ENCODE measurements around the gene KDM6A. TPM values are rescaled to one million over a fixed set of nuclear protein-coding genes. Genes with fewer than 3 reads are reported as not detected.

KDM6A gene
- total RNA-seq, 1 donor from 2014 or later: 38.4 TPM

DNA sequence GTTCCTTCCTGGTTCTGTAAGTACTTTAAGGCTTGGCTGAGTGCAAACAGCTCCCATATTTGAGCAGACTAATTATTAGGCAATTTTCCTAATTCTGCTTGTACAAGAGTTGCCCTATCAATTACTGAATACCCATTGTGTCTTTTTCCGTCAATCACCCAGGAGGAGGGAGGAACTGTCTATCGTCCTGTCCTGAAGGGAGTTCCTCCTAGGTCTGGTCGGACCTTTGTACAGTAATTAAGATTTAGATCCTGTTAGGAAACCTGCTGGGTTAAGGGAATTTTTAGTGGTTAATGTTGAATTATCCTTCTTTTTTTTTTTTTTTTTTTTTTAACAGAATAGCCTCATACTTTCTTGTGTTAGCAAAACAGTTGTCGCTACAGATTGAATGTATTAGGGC is 130.1 kb downstream of the KDM6A start:
- Mint-ChIP-seq H3K9me3 (ENCODE audit: unreplicated experiment) (no peaks in the 10 kb centered on the region), H3K4me3 (ENCODE audit: unreplicated experiment) (no peak overlapping the region), H3K4me1 (ENCODE audit: unreplicated experiment) (peaks cover 19% of the 10 kb centered on the region), H3K27ac (ENCODE audit: unreplicated experiment) (no peak overlapping the region), H3K27me3 (ENCODE audit: unreplicated experiment) (peaks cover 10% of the 10 kb centered on the region), H3K36me3 (ENCODE audit: low read depth, unreplicated experiment) (peaks cover 20% of the 10 kb centered on the region)
- TF ChIP-seq, protein P1, sequence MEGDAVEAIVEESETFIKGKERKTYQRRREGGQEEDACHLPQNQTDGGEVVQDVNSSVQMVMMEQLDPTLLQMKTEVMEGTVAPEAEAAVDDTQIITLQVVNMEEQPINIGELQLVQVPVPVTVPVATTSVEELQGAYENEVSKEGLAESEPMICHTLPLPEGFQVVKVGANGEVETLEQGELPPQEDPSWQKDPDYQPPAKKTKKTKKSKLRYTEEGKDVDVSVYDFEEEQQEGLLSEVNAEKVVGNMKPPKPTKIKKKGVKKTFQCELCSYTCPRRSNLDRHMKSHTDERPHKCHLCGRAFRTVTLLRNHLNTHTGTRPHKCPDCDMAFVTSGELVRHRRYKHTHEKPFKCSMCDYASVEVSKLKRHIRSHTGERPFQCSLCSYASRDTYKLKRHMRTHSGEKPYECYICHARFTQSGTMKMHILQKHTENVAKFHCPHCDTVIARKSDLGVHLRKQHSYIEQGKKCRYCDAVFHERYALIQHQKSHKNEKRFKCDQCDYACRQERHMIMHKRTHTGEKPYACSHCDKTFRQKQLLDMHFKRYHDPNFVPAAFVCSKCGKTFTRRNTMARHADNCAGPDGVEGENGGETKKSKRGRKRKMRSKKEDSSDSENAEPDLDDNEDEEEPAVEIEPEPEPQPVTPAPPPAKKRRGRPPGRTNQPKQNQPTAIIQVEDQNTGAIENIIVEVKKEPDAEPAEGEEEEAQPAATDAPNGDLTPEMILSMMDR (IDR thresholded peaks at IDR 0.05; ENCODE audit: unreplicated experiment): no peak
- no peak for DNase-seq (ENCODE audit: low spot score)

DNA sequence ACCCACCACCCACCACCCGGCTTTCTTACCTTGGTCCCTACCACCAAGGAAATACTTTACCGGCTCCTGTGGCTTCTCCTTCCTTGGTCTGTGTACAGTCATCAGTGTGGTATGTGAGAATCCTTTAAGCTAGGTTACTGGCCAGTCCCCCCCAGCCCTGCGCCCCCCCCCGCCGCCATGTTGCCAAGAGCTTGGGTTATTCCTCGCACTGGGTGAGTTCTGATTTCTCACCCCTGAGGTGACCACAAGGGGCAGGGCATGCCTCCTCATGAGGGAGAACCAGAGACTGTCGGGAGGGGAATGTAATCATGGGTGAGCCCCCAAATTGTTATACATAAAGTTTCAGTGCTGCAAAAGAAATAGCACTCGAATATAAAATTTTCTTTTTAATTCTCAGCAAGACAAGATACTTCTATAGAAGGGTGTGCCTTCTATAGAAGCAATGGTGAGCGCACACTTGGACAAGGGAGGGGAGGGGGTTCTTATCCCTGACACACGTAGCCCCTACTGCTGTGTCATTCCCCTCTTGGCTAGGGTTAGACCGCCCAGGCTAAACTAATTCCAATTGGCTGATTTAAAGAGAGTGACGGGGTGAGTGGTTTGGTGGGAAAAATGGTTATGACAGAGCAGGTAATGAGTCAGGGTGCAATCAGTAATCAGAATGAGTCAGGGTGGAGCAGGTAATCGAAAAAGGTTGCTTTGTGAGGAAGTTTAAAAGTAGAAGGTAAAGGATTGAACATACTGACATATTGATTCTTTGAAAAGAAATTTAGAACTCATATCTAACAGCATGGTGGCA is 133.2 kb downstream of the KDM6A start:
- peaks cover 14% of the 10 kb centered on the region for H3K36me3 Mint-ChIP-seq (ENCODE audit: low read depth, unreplicated experiment)
- H3K9me3 Mint-ChIP-seq (ENCODE audit: unreplicated experiment): no peaks in the 10 kb centered on the region
- H3K4me3 Mint-ChIP-seq (ENCODE audit: unreplicated experiment): no peak overlapping the region

DNA sequence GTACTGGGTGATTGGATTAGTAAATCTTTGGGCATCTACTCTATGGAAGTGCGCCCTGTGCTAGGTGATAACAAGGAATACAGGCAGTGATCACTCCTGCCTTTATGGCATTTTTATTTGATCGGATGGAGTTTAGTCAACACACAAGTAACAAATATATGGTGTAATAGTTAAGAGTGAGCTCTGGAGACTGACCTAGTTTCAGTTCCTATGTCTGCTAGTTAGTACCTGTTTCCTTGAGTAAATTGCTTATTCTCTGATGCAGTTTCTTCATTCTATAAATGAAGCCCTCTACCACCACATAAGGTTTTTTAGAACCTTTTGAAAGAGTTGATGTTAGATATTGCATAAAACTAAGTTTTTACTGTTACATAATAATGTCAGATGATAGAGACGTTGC is 134.6 kb downstream of the KDM6A start:
- TF ChIP-seq, protein P1 (IDR thresholded peaks at IDR 0.05; ENCODE audit: unreplicated experiment): no peak
- H3K4me1 Mint-ChIP-seq (ENCODE audit: unreplicated experiment): peaks cover 7% of the 10 kb centered on the region
- H3K27ac Mint-ChIP-seq (ENCODE audit: unreplicated experiment): no peak overlapping the region
- H3K27me3 Mint-ChIP-seq (ENCODE audit: unreplicated experiment): peaks cover 6% of the 10 kb centered on the region
- no peaks in the 10 kb centered on the region for H3K9me3 Mint-ChIP-seq (ENCODE audit: unreplicated experiment)
- DNase-seq (ENCODE audit: low spot score): no peak
- peaks cover 14% of the 10 kb centered on the region for H3K36me3 Mint-ChIP-seq (ENCODE audit: low read depth, unreplicated experiment)
- no peak overlapping the region for H3K4me3 Mint-ChIP-seq (ENCODE audit: unreplicated experiment)

More for the DNA sequence above, 133.2 kb downstream of the KDM6A start:
- TF ChIP-seq, protein P1 (IDR thresholded peaks at IDR 0.05; ENCODE audit: unreplicated experiment): no peak
- DNase-seq (ENCODE audit: low spot score): no peak
- no peak overlapping the region for H3K27ac Mint-ChIP-seq (ENCODE audit: unreplicated experiment)
- peaks cover 13% of the 10 kb centered on the region for H3K4me1 Mint-ChIP-seq (ENCODE audit: unreplicated experiment)
- peaks cover 6% of the 10 kb centered on the region for H3K27me3 Mint-ChIP-seq (ENCODE audit: unreplicated experiment)

DNA sequence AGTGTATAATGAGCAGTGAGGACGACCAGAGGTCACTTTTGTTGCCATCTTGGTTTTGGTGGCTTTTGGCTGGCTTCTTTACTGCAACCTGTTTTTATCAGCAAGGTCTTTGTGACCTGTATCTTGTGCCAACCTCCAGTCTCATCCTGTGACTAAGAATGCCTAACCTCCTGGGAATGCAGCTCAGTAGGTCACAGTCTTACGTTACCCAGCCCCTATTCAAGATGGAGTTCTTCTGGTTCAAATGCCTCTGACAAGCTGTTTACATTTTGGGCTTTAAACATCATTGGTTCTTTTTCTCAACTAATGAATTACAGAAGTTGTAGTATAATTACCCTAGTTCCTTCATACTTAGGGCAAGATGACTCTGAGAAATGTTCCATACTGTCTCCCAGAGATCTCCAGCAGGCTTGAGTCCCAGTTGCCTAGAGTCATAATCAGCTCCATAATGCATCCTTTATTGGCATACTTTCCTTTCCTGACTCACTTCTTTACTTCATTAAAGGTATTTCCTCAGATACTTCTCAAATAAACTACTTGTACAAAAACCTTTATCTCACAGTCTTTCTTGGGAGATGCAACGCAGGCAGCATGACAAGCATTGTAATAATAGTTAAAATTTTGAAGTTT is 136.5 kb downstream of the KDM6A start:
- H3K27me3 Mint-ChIP-seq (ENCODE audit: unreplicated experiment): peaks cover 6% of the 10 kb centered on the region
- TF ChIP-seq, protein P1 (IDR thresholded peaks at IDR 0.05; ENCODE audit: unreplicated experiment): no peak
- peaks cover 2% of the 10 kb centered on the region for H3K4me1 Mint-ChIP-seq (ENCODE audit: unreplicated experiment)
- no peak overlapping the region for H3K27ac Mint-ChIP-seq (ENCODE audit: unreplicated experiment)
- DNase-seq (ENCODE audit: low spot score): no peak
- H3K4me3 Mint-ChIP-seq (ENCODE audit: unreplicated experiment): no peak overlapping the region
- no peaks in the 10 kb centered on the region for H3K9me3 Mint-ChIP-seq (ENCODE audit: unreplicated experiment)
- peaks cover 11% of the 10 kb centered on the region for H3K36me3 Mint-ChIP-seq (ENCODE audit: low read depth, unreplicated experiment)

DNA sequence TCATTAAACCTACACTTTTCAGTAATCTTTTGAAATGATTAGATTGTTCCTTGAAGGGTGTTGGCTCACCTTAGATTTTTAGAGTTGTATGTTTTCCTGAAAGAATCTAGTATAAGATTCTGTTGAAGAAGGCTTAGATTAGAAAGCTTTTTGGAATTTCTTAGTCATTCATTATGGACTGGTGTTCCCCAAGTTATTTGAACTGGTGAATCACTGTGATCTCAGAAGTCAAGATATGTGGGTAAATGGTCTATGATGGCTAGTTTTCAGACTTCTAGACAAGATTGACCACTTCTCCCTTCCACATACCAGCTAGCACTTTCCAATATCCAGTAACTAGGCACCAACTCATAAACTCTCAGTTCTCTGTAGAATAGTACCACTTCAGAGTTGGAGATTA is 138.1 kb downstream of the KDM6A start:
- no peak overlapping the region for H3K4me3 Mint-ChIP-seq (ENCODE audit: unreplicated experiment)
- no peak overlapping the region for H3K27ac Mint-ChIP-seq (ENCODE audit: unreplicated experiment)
- no peaks in the 10 kb centered on the region for H3K9me3 Mint-ChIP-seq (ENCODE audit: unreplicated experiment)
- peaks cover 4% of the 10 kb centered on the region for H3K36me3 Mint-ChIP-seq (ENCODE audit: low read depth, unreplicated experiment)
- DNase-seq (ENCODE audit: low spot score): no peak
- H3K4me1 Mint-ChIP-seq (ENCODE audit: unreplicated experiment): no peaks in the 10 kb centered on the region
- TF ChIP-seq, protein P1 (IDR thresholded peaks at IDR 0.05; ENCODE audit: unreplicated experiment): no peak
- H3K27me3 Mint-ChIP-seq (ENCODE audit: unreplicated experiment): peaks cover 4% of the 10 kb centered on the region

Measured in endothelial cell (in vitro differentiated cells).